ENCODE measurements around the gene NDUFC1.

NDUFC1 gene

DNA sequence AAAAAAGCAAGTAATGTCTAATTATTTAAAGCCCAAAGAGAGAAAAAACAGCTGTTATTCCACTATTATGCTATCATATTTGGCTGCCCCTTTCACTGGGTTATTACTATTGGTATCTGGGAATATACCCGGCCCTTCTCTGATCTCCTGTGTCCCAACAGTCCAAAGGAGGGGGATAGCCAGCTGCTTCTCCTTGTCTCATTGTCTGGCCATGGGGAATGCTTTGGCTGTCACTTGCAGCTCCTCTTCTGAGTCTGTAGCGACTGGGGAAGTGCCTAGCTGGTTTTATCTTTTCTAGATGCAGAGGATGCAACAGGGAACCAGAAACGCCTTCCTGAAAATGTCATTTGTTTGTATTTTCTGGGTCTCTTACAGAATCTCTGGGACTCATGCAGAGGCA, 56.1 kb downstream of the NDUFC1 start:
- DNase-seq, result no peak

DNA sequence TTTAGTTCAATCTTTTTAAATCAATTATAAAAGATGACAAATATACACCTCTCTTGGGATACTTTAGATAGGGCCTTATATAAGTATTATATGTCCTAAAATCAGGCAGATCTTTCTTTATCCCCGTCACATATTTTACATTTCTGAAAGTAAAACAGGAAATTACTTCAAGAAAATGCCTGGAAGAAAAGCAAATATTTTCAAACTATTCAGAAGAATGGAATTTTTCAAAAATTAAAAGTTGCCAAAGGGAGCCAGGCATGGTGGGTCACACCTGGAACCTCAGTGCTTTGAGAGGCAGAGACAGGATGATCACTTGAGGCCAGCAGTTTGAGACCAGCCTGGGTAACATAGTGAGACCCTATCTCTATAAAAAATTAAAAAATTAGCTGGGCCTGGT, 56.7 kb downstream of the NDUFC1 start:
- no peak for DNase-seq

DNA sequence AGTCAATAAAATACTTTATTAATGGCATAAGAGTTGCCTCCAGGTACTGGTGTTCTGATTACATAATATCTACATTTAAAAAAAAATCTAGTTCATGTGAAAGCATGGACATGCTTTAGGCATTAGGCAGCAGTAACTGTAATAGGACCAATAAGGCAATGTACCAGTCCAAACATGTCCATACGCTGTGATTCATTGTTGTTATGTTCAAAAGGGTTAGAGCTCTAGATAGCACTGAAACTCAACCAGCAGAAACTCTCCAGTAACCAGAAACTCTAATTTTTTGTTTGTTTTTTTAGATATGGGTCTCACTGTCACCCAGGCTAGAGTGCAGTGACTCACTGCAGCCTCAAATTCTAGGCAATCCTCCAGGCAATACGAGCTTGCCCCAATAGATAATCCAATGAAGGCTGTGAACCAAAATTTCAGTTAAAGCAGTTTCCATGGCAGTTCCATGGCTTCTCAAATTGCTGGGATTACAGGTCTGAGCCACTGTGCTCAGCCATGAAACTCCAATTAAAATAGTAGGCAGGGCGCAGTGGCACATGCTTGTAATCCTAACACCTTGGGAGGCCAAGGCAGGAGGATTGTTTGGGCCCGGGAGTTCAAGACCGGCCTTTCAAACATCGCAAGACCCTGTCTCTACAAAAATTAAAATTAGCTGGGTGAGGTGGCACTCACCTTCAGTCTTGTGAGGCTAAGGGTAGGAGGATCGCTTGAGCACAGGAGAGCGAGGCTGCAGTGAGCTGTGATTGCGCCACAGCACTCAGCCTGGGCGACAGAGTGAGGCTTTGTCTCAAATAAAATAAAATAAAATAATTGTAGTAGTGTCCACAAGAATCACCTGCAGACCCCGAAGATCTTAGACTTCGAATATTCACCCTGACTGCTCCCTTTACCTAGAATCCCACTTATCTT, 58.6 kb downstream of the NDUFC1 start:
- DNase-seq, result no peak

DNA sequence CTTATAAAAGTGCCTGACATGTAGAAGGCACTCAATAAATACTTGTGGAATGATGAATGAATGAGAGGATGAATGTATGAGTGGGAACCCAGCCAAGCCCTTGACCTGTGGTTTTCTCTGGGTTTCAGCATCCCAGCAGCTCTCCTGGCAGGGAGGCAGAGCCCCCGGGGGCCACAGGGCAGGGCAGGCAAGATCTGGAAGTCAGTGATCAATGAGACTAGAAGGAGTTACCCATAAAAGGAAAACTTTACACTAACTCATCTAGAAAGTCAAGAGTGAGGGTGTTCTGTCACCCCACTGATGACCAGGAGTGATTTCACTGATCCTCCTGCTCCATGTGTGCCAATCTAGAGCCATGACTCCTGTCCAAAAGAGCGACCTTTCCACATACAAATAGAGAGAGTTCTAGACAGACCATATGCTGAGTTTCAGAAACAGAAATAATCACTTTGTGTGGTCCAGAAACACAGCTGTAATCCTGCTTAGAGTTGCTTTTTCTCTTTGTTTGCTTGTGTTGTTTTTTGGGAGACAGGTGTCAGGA, 59.7 kb downstream of the NDUFC1 start:
- DNase-seq, result no peak

DNA sequence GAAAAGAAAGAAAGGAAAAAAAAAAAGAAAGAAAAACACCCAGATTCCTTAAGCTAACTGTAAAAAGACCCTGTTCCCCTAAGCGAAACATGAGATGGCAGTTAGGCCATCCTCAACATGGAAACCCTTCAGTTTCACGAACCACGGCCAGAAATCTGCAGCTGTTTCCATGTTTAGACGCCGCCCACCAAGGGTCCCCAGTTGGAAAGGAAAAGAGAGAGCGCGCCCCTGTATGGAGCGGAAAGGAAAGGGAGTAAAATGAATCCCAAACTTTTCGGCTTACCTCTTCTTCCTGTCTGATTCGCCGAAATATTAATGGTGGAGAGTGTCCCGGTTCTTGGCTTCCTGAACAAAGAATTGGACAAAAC, 60.5 kb downstream of the NDUFC1 start:
- no peak for DNase-seq

DNA sequence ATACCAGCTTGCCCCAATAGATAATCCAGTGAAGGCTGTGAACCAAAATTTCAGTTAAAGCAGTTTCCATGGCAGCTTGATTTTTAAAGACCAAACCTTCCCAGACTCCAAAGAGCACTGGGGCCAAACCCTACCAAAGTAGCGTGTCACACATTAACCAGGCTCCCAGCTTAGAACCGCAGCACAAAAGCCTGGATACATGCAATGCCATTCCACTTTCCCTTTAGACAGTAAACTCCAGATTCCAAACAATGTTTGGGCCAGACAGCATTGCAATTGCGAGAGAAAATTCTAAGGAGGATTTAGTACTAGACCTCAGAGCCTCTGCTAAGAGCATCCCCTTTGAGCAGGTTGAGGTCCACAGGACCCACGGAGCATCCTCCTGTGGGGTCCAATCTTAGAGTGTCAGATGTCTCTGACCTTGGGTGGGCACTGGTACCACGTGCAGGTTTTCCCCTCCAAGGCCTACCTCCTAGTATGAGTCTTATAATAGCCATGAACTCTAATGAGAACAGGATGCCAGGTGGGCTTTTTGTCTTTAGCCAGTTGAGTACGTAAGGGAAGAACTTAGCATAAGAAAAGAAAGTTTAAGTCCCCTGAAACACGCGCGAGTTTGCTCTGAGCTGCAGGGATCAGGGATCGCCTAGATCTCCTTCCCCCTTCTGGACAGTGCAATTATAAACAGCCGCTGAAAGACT, 61.0 kb downstream of the NDUFC1 start:
- no peak for DNase-seq

All from NCI-H69 (cell line).